Measurements from ENCODE around the gene ACACA.
A peak's percentile ranks its signal among the peaks of the same experiment; 100 is the strongest.

Gene ACACA

GRCh38 chr17:37231887-37232286 lies 174.7 kb downstream of the ACACA start:
- no peak for DNase-seq (ENCODE audit: low read depth, low spot score)

GRCh38 chr17:37230633-37231032 lies 176.0 kb downstream of the ACACA start:
- DNase-seq (ENCODE audit: low read depth, low spot score): no peak

- DNase-seq (ENCODE audit: low read depth, low spot score): no peak
Observed at GRCh38 chr17:37225465-37225864, 181.2 kb downstream of the ACACA start.

- no peak for DNase-seq (ENCODE audit: low read depth, low spot score)
Observed at GRCh38 chr17:37221865-37222264, 184.8 kb downstream of the ACACA start.

- peak; percentile 21 for DNase-seq (ENCODE audit: low read depth, low spot score)
Observed at GRCh38 chr17:37220607-37220953, 186.1 kb downstream of the ACACA start.

- DNase-seq (ENCODE audit: low read depth, low spot score): no peak
Observed at GRCh38 chr17:37219876-37220606, 186.6 kb downstream of the ACACA start.

GRCh38 chr17:37218849-37219248 lies 187.8 kb downstream of the ACACA start:
- no peak for DNase-seq (ENCODE audit: low read depth, low spot score)

GRCh38 chr17:37214416-37214815 lies 192.2 kb downstream of the ACACA start:
- no peak for DNase-seq (ENCODE audit: low read depth, low spot score)

- no peak for DNase-seq (ENCODE audit: low read depth, low spot score)
Observed at GRCh38 chr17:37213927-37214326, 192.7 kb downstream of the ACACA start.

GRCh38 chr17:37212179-37212578 lies 194.5 kb downstream of the ACACA start:
- DNase-seq (ENCODE audit: low read depth, low spot score): peak; percentile 12

- no peak for DNase-seq (ENCODE audit: low read depth, low spot score)
Observed at GRCh38 chr17:37211136-37211535, 195.5 kb downstream of the ACACA start.

GRCh38 chr17:37207103-37207502 lies 199.5 kb downstream of the ACACA start:
- DNase-seq (ENCODE audit: low read depth, low spot score): no peak

- DNase-seq (ENCODE audit: low read depth, low spot score): no peak
Observed at GRCh38 chr17:37206299-37206698, 200.3 kb downstream of the ACACA start.

GRCh38 chr17:37200497-37200896 lies 206.1 kb downstream of the ACACA start:
- DNase-seq (ENCODE audit: low read depth, low spot score): no peak

- no peak for DNase-seq (ENCODE audit: low read depth, low spot score)
Observed at GRCh38 chr17:37197336-37197735, 209.3 kb downstream of the ACACA start.

- DNase-seq (ENCODE audit: low read depth, low spot score): no peak
Observed at GRCh38 chr17:37194208-37194607, 212.4 kb downstream of the ACACA start.

- DNase-seq (ENCODE audit: low read depth, low spot score): no peak
Observed at GRCh38 chr17:37191219-37191618, 215.4 kb downstream of the ACACA start.

GRCh38 chr17:37190493-37190892 lies 216.1 kb downstream of the ACACA start:
- no peak for DNase-seq (ENCODE audit: low read depth, low spot score)

GRCh38 chr17:37188157-37188556 lies 218.5 kb downstream of the ACACA start:
- no peak for DNase-seq (ENCODE audit: low read depth, low spot score)

- DNase-seq (ENCODE audit: low read depth, low spot score): no peak
Observed at GRCh38 chr17:37187262-37187661, 219.4 kb downstream of the ACACA start.

GRCh38 chr17:37182786-37183465 lies 223.7 kb downstream of the ACACA start:
- DNase-seq (ENCODE audit: low read depth, low spot score): no peak

- DNase-seq (ENCODE audit: low read depth, low spot score): no peak
Observed at GRCh38 chr17:37180376-37180775, 226.3 kb downstream of the ACACA start.

- DNase-seq (ENCODE audit: low read depth, low spot score): no peak
Observed at GRCh38 chr17:37179893-37180292, 226.7 kb downstream of the ACACA start.

Measured in smooth muscle cell of the brain vasculature (primary cell).